Suprapubic skin (tissue), 4 donors: Measurements from ENCODE around the gene ITPKB.

ENCODE experiments used
- POLR2A ChIP-seq, 2 donors: fragments of 450-650 bp; IDR thresholded peaks; one replicate each; pipeline ENCODE4 v1.6.1; 2017; ENCODE audit warnings: antibody characterized with exemption in 2 of 2, mild to moderate bottlenecking in 2 of 2, moderate library complexity in 2 of 2
- POLR2AphosphoS5 ChIP-seq, 3 donors: sonication (generic); formaldehyde crosslinking; IDR thresholded peaks; one replicate each; pipeline ENCODE4 v1.6.1; 2017; ENCODE audit warnings: antibody characterized with exemption in 3 of 3
- TF ChIP-seq, protein P1 (sequence below), 2 donors: fragments of 200-600 bp in 1 of 2; fragments of 450-650 bp in 1 of 2; sonication (generic) in 1 of 2; IDR thresholded peaks; one replicate each; pipeline ENCODE4 v1.5.1; 2016 to 2019; ENCODE audit warnings: antibody characterized with exemption in 2 of 2, mild to moderate bottlenecking in 1 of 2, moderate library complexity in 1 of 2

DNA sequence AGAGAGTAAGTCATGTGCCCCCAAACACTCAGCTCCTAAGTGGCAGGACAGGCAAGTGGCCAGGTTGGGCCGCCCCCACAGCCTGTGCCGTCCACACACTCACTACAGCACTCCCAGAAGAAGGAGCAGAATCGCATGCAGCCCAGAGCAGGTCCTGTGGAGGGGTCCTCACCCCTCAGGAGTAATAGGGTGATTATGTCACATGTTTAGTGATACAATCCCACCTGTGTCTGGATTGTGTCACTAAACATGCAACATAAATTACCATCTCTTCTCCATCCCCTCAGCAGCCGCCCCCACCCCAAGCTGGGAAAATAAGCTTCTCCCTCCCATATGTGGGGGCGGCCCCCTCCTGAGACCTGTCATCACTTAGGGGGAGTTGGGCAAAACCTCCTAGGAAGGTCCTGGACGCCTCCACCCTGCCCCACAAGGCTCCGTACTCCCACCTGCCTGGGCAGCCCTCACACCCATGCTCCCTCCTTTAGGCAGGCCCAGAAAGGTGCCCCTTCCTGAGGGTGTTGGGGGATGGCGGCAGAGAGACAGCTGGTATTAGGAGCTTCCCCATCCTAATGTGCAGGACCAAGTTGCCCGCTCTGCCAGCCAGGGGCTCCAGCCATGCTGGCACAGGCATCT is 133.6 kb downstream of the ITPKB start:
- TF ChIP-seq, protein P1, sequence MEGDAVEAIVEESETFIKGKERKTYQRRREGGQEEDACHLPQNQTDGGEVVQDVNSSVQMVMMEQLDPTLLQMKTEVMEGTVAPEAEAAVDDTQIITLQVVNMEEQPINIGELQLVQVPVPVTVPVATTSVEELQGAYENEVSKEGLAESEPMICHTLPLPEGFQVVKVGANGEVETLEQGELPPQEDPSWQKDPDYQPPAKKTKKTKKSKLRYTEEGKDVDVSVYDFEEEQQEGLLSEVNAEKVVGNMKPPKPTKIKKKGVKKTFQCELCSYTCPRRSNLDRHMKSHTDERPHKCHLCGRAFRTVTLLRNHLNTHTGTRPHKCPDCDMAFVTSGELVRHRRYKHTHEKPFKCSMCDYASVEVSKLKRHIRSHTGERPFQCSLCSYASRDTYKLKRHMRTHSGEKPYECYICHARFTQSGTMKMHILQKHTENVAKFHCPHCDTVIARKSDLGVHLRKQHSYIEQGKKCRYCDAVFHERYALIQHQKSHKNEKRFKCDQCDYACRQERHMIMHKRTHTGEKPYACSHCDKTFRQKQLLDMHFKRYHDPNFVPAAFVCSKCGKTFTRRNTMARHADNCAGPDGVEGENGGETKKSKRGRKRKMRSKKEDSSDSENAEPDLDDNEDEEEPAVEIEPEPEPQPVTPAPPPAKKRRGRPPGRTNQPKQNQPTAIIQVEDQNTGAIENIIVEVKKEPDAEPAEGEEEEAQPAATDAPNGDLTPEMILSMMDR (IDR thresholded peaks at IDR 0.05), result no peak
- TF ChIP-seq POLR2A (IDR thresholded peaks at IDR 0.05) (no peak), POLR2AphosphoS5 (IDR thresholded peaks at IDR 0.05) (no peak)
